ENCODE results near the gene STIM2.
A peak's percentile ranks its signal among the peaks of the same experiment; 100 is the strongest.

STIM2 gene

DNA sequence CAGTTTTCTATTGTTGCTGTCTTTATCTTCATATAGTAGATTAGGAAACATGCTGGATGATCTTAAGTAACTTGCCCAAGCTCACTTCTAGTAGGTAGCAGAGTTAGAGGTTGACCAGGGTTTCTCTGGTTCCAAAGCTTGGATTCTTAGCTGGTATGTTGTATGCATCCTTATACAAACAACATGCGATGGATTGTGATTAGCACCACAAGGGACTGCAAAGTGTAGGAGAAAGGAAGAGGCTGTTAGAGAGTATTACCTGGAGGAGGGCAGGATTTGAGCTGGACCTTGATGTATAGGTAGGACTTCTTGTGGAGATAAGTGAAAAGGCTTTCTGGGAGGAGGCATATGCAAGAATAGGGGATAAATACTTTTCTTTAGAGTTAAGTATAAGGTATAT lies 5.6 kb downstream of the STIM2 start:
- Histone ChIP-seq H3K18ac (ENCODE audit: low read length) (no peak overlapping the region), H3K27ac (ENCODE audit: low read depth, low read length) (no peak overlapping the region), H2BK120ac (ENCODE audit: insufficient read depth, low read length, poor library complexity) (no peak overlapping the region), H4K91ac (ENCODE audit: low read depth, low read length) (no peak overlapping the region), H3K23ac (ENCODE audit: low read length) (peak overlapping the region; percentile 11), H2AFZ (ENCODE audit: insufficient read depth, low read length, poor library complexity) (no peak overlapping the region), H3K4me2 (ENCODE audit: low read length) (no peak overlapping the region), H4K12ac (ENCODE audit: low read depth, low read length) (no peak overlapping the region), H2BK5ac (ENCODE audit: low read depth, low read length, poor library complexity) (no peak overlapping the region), H3K79me2 (ENCODE audit: control insufficient read depth, insufficient read depth, low read length, poor library complexity) (no peaks in the 10 kb centered on the region), H2BK12ac (ENCODE audit: low read length) (no peak overlapping the region), H3K14ac (ENCODE audit: low read length) (no peak overlapping the region), H3K4me1 (ENCODE audit: control insufficient read depth in 1 of 2, insufficient read depth in 2 of 2, low read length in 2 of 2) (peaks cover 0 to 2% of the 10 kb centered on the region in 2 experiments), H3K79me1 (ENCODE audit: low read length) (peaks cover 1% of the 10 kb centered on the region), H3K9ac (ENCODE audit: low read length) (no peak overlapping the region), H3K9me3 (ENCODE audit: insufficient read depth, low read depth, low read length) (no peaks in the 10 kb centered on the region), H3K27me3 (ENCODE audit: insufficient read depth, low read length) (no peaks in the 10 kb centered on the region), H3K36me3 (ENCODE audit: control insufficient read depth in 1 of 2, insufficient read depth in 2 of 2, low read length in 2 of 2) (no peaks in the 10 kb centered on the region), H3K4ac (ENCODE audit: low read depth, low read length) (peak overlapping the region; percentile 15), H3K4me3 (ENCODE audit: low read depth, low read length) (no peak overlapping the region), H4K8ac (ENCODE audit: low read depth, low read length) (no peak overlapping the region), H2AK5ac (ENCODE audit: low read length) (no peak overlapping the region)
- DNase-seq = no peak
- no CpG with 5 or more reads among the region's 1 CpG for WGBS (ENCODE audit: extremely low coverage, insufficient coverage, insufficient read length)

DNA sequence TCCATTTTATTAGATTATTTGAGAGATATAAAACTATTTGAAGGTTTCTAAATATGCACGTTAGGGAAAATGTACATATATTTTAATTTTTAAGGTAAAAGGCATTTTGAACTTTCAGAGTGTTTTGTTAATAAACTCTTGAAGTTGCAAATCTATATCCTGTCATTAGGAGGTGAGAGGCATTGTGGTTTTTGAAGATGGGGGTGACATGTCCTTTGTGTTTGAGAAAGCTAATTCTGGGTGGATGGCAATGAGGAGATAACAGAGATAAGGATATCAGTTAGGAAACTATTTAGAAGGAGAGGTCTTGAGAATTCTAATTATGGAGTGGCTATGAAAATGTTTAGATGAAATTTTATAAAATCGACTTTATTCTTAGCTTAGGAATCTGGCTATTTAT lies 6.1 kb downstream of the STIM2 start:
- H2AK5ac ChIP-seq (ENCODE audit: low read length) = no peak overlapping the region
- no peak overlapping the region for H3K18ac ChIP-seq (ENCODE audit: low read length)
- WGBS (ENCODE audit: extremely low coverage, insufficient coverage, insufficient read length) = no CpG with 5 or more reads among the region's 2 CpGs
- H2BK5ac ChIP-seq (ENCODE audit: low read depth, low read length, poor library complexity) = no peak overlapping the region
- H3K79me1 ChIP-seq (ENCODE audit: low read length) = no peaks in the 10 kb centered on the region
- no peak overlapping the region for H4K12ac ChIP-seq (ENCODE audit: low read depth, low read length)
- H3K4me2 ChIP-seq (ENCODE audit: low read length) = no peak overlapping the region
- H3K4ac ChIP-seq (ENCODE audit: low read depth, low read length) = no peak overlapping the region
- H3K23ac ChIP-seq (ENCODE audit: low read length) = no peak overlapping the region
- H3K27me3 ChIP-seq (ENCODE audit: insufficient read depth, low read length) = no peaks in the 10 kb centered on the region
- DNase-seq = no peak
- H2BK120ac ChIP-seq (ENCODE audit: insufficient read depth, low read length, poor library complexity) = no peak overlapping the region
- H3K14ac ChIP-seq (ENCODE audit: low read length) = no peak overlapping the region
- H4K8ac ChIP-seq (ENCODE audit: low read depth, low read length) = no peak overlapping the region
- H3K27ac ChIP-seq (ENCODE audit: low read depth, low read length) = no peak overlapping the region
- no peaks in the 10 kb centered on the region for H3K36me3 ChIP-seq (ENCODE audit: control insufficient read depth in 1 of 2, insufficient read depth in 2 of 2, low read length in 2 of 2)
- no peaks in the 10 kb centered on the region for H3K79me2 ChIP-seq (ENCODE audit: control insufficient read depth, insufficient read depth, low read length, poor library complexity)
- no peak overlapping the region for H2BK12ac ChIP-seq (ENCODE audit: low read length)
- H3K9ac ChIP-seq (ENCODE audit: low read length) = no peak overlapping the region
- peaks cover 0 to 2% of the 10 kb centered on the region in 2 experiments for H3K4me1 ChIP-seq (ENCODE audit: control insufficient read depth in 1 of 2, insufficient read depth in 2 of 2, low read length in 2 of 2)
- H4K91ac ChIP-seq (ENCODE audit: low read depth, low read length) = no peak overlapping the region
- no peak overlapping the region for H2AFZ ChIP-seq (ENCODE audit: insufficient read depth, low read length, poor library complexity)
- H3K9me3 ChIP-seq (ENCODE audit: insufficient read depth, low read depth, low read length) = no peaks in the 10 kb centered on the region
- H3K4me3 ChIP-seq (ENCODE audit: low read depth, low read length) = no peak overlapping the region

DNA sequence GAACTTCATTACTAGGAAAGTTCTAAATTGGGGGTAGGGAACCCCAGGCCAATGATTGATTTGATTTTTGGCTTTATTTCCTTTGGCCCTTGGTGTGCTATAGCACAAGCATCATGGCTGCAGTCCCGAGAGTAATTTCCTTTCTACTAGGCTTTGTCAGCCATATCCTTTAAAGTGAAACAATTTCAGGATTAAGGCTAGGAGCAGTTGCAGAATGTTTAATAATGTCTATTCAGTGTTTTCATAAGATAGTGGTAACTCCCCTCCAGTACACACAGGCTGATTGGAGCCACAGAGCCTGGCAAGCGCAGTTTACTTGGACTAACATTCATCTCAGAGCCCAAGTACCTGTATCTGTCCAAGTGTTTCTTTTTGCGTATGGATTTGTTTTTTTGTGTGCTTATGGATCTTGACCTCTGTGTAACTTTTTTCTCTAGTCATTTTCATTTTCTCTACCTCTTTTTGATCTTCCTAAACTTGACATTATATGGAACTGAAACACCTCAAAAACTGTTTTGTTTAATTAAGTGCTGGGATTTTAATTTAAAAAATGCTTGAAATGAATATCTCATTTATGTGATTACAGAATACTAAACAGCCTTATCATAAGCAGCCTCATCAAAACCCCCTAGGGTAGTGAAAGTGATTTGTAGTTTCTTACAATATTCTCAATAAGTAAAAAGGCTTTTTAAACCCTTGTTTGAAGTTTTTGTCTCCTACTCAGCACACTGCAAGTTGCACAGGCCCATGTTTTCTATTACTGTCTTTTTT lies 7.5 kb downstream of the STIM2 start:
- H3K4ac ChIP-seq (ENCODE audit: low read depth, low read length) = no peak overlapping the region
- H2BK5ac ChIP-seq (ENCODE audit: low read depth, low read length, poor library complexity) = no peak overlapping the region
- no peak overlapping the region for H2AFZ ChIP-seq (ENCODE audit: insufficient read depth, low read length, poor library complexity)
- H3K9me3 ChIP-seq (ENCODE audit: insufficient read depth, low read depth, low read length) = no peaks in the 10 kb centered on the region
- H3K4me1 ChIP-seq (ENCODE audit: control insufficient read depth in 1 of 2, insufficient read depth in 2 of 2, low read length in 2 of 2) = peaks cover 0 to 2% of the 10 kb centered on the region in 2 experiments
- no CpG with 5 or more reads among the region's 3 CpGs for WGBS (ENCODE audit: extremely low coverage, insufficient coverage, insufficient read length)
- H3K9ac ChIP-seq (ENCODE audit: low read length) = no peak overlapping the region
- no peaks in the 10 kb centered on the region for H3K27me3 ChIP-seq (ENCODE audit: insufficient read depth, low read length)
- H2AK5ac ChIP-seq (ENCODE audit: low read length) = no peak overlapping the region
- no peak overlapping the region for H4K91ac ChIP-seq (ENCODE audit: low read depth, low read length)
- H3K18ac ChIP-seq (ENCODE audit: low read length) = no peak overlapping the region
- H3K27ac ChIP-seq (ENCODE audit: low read depth, low read length) = no peak overlapping the region
- H4K12ac ChIP-seq (ENCODE audit: low read depth, low read length) = no peak overlapping the region
- no peaks in the 10 kb centered on the region for H3K36me3 ChIP-seq (ENCODE audit: control insufficient read depth in 1 of 2, insufficient read depth in 2 of 2, low read length in 2 of 2)
- no peaks in the 10 kb centered on the region for H3K79me2 ChIP-seq (ENCODE audit: control insufficient read depth, insufficient read depth, low read length, poor library complexity)
- no peak for DNase-seq
- no peak overlapping the region for H3K14ac ChIP-seq (ENCODE audit: low read length)
- no peak overlapping the region for H3K4me2 ChIP-seq (ENCODE audit: low read length)
- H2BK12ac ChIP-seq (ENCODE audit: low read length) = no peak overlapping the region
- no peak overlapping the region for H3K23ac ChIP-seq (ENCODE audit: low read length)
- no peak overlapping the region for H4K8ac ChIP-seq (ENCODE audit: low read depth, low read length)
- H3K4me3 ChIP-seq (ENCODE audit: low read depth, low read length) = no peak overlapping the region
- no peaks in the 10 kb centered on the region for H3K79me1 ChIP-seq (ENCODE audit: low read length)
- no peak overlapping the region for H2BK120ac ChIP-seq (ENCODE audit: insufficient read depth, low read length, poor library complexity)

DNA sequence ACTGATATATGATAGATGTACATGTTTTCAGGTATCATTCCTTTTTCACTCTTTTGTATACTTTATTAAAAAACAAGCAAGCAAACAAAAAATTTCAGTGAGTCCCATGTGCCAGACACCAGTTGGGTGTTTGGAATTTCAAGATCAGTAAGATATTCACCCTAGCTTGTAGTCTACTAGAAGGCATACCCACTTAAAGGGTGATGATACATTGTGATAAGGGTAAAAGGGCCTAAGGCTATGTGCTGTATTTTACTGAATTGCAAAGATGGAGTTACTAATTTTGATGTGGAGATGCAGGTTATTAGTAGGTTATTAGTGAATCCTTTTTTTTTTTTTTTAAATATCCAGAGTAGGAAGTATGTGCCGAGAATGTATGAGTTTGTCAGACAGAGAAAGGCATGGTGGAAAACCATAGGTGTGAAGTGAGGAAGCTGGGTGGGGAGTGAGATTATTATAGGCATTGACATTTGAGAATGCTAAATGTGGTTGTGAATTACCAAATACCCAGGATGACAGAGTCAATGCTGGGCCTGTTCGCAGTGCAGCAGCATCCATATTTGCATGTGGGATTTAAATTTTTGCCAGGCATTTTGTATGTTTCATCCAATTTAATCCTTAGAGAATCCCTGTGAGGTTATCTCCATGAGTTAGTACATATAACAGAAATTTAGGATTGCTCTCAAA lies 10.1 kb downstream of the STIM2 start:
- no peak overlapping the region for H3K14ac ChIP-seq (ENCODE audit: low read length)
- no peaks in the 10 kb centered on the region for H3K79me2 ChIP-seq (ENCODE audit: control insufficient read depth, insufficient read depth, low read length, poor library complexity)
- H3K27me3 ChIP-seq (ENCODE audit: insufficient read depth, low read length) = no peaks in the 10 kb centered on the region
- H2AFZ ChIP-seq (ENCODE audit: insufficient read depth, low read length, poor library complexity) = no peak overlapping the region
- H2AK5ac ChIP-seq (ENCODE audit: low read length) = no peak overlapping the region
- no peak overlapping the region for H3K23ac ChIP-seq (ENCODE audit: low read length)
- H3K9ac ChIP-seq (ENCODE audit: low read length) = no peak overlapping the region
- H4K8ac ChIP-seq (ENCODE audit: low read depth, low read length) = no peak overlapping the region
- H3K18ac ChIP-seq (ENCODE audit: low read length) = no peak overlapping the region
- no peaks in the 10 kb centered on the region for H3K79me1 ChIP-seq (ENCODE audit: low read length)
- DNase-seq = peak; percentile 43 to 89
- no peaks in the 10 kb centered on the region for H3K9me3 ChIP-seq (ENCODE audit: insufficient read depth, low read depth, low read length)
- H3K36me3 ChIP-seq (ENCODE audit: control insufficient read depth in 1 of 2, insufficient read depth in 2 of 2, low read length in 2 of 2) = no peaks in the 10 kb centered on the region
- peak overlapping the region; percentile 40 for H2BK5ac ChIP-seq (ENCODE audit: low read depth, low read length, poor library complexity)
- peaks cover 0 to 2% of the 10 kb centered on the region in 2 experiments for H3K4me1 ChIP-seq (ENCODE audit: control insufficient read depth in 1 of 2, insufficient read depth in 2 of 2, low read length in 2 of 2)
- no peak overlapping the region for H2BK120ac ChIP-seq (ENCODE audit: insufficient read depth, low read length, poor library complexity)
- no peak overlapping the region for H3K27ac ChIP-seq (ENCODE audit: low read depth, low read length)
- no peak overlapping the region for H4K91ac ChIP-seq (ENCODE audit: low read depth, low read length)
- H3K4me3 ChIP-seq (ENCODE audit: low read depth, low read length) = no peak overlapping the region
- H3K4me2 ChIP-seq (ENCODE audit: low read length) = peak overlapping the region; percentile 21
- no CpG with 5 or more reads among the region's 2 CpGs for WGBS (ENCODE audit: extremely low coverage, insufficient coverage, insufficient read length)
- no peak overlapping the region for H4K12ac ChIP-seq (ENCODE audit: low read depth, low read length)
- H3K4ac ChIP-seq (ENCODE audit: low read depth, low read length) = no peak overlapping the region
- no peak overlapping the region for H2BK12ac ChIP-seq (ENCODE audit: low read length)
